Lower leg skin (tissue), 4 donors: ENCODE results near the gene TMEM222. TPM values are rescaled to one million over a fixed set of nuclear protein-coding genes. Genes with fewer than 3 reads are reported as not detected.

Source experiments
- DNase-seq, 2 donors: peaks; one replicate each; pipeline ENCODE4 v3.0.0-alpha.2; 2019; ENCODE audit warnings: low spot score in 2 of 2
- H3K4me3 ChIP-seq: fragments of 200-600 bp; sonication (generic); 2 replicates; pipeline ENCODE4 v1.5.1; 2017; ENCODE audit warnings: mild to moderate bottlenecking, low read depth; ENCODE audit not compliant: poor library complexity, severe bottlenecking
- CTCF ChIP-seq, 3 donors: fragments of 450-650 bp; IDR thresholded peaks; one replicate each; pipeline ENCODE4 v1.5.1; 2016; ENCODE audit warnings: antibody characterized with exemption in 3 of 3, mild to moderate bottlenecking in 3 of 3, moderate library complexity in 2 of 3
- POLR2A ChIP-seq, 2 donors: fragments of 450-650 bp; IDR thresholded peaks; one replicate each; pipeline ENCODE4 v1.6.1; 2016 to 2017; ENCODE audit warnings: antibody characterized with exemption in 2 of 2, mild to moderate bottlenecking in 1 of 2, moderate library complexity in 1 of 2
- WGBS, 2 donors: methylation state at CpG; one replicate each; pipeline ENCODE4 v1.1.5; 2018; 5-methylcytosine and 5-hydroxymethylcytosine counted together
- intact Hi-C: fragments of 100-400 bp; cut with DNase I; formaldehyde crosslinking; loops from one replicate; pipeline ENCODE4 v1.15.0; 2023; ENCODE audit warnings: low total_unique reads
- total RNA-seq, 4 donors: library from RNA; depleted of rRNA; stranded (reverse); fragments of >200 nt; gene quantifications; one replicate each; pipeline ENCODE4 v1.1.0, GENCODE V29; 2016

TMEM222 gene
- total RNA-seq, 4 donors from 2014 or later, result 24.3 to 35.2 (median 28.7) TPM

GRCh38 chr1:27379564-27380122, 57.7 kb downstream of the TMEM222 start:
- intact Hi-C loops, result loop anchor here (10.0 kb wide), 1 partner anchor 45 kb away; no protein-coding TSS in a partner anchor
- no peak overlapping the region for H3K4me3 ChIP-seq
- TF ChIP-seq CTCF (IDR thresholded peaks at IDR 0.05), result no peak
- TF ChIP-seq POLR2A (IDR thresholded peaks at IDR 0.05), result no peak
- WGBS, 2 donors, result 54 to 65% methylated on average over 9 to 11 of the region's 11 CpGs
- no peak for DNase-seq

- no peak overlapping the region for H3K4me3 ChIP-seq
- no peak for TF ChIP-seq POLR2A (IDR thresholded peaks at IDR 0.05)
- TF ChIP-seq CTCF (IDR thresholded peaks at IDR 0.05), result no peak
- 83% methylated on average over 1 of the region's 4 CpGs; no CpG with 5 or more reads in 1 of the 2 donors for WGBS, 2 donors
- intact Hi-C loops, result loop anchor here (10.0 kb wide), 1 partner anchor 45 kb away; no protein-coding TSS in a partner anchor
- no peak for DNase-seq
Observed at GRCh38 chr1:27380224-27380623, 58.3 kb downstream of the TMEM222 start.

GRCh38 chr1:27380766-27381733, 59.1 kb downstream of the TMEM222 start:
- intact Hi-C loops, result loop anchor here (10.0 kb wide), 1 partner anchor 46 kb away; no protein-coding TSS in a partner anchor
- no peak for DNase-seq
- 53 to 57% methylated on average over 12 of the region's 12 CpGs for WGBS, 2 donors
- H3K4me3 ChIP-seq, result no peak overlapping the region
- no peak for TF ChIP-seq CTCF (IDR thresholded peaks at IDR 0.05)
- no peak for TF ChIP-seq POLR2A (IDR thresholded peaks at IDR 0.05)

- no peak overlapping the region for H3K4me3 ChIP-seq
- TF ChIP-seq POLR2A (IDR thresholded peaks at IDR 0.05) (no peak), CTCF (IDR thresholded peaks at IDR 0.05) (no peak)
- no peak for DNase-seq
- WGBS, 2 donors, result 67 to 71% methylated on average over 17 to 18 of the region's 18 CpGs
- intact Hi-C loops, result loop anchor here (10.0 kb wide), 1 partner anchor 47 kb away; no protein-coding TSS in a partner anchor
Observed at GRCh38 chr1:27381969-27382762, 60.2 kb downstream of the TMEM222 start.

GRCh38 chr1:27383039-27383605, 61.2 kb downstream of the TMEM222 start, which contains the start of gene CD164L2:
Gene CD164L2 (minus strand): TSS chr1:27383333. CDS start chr1:27383239, 94 bp downstream.
- no peak for TF ChIP-seq POLR2A (IDR thresholded peaks at IDR 0.05)
- no peak for TF ChIP-seq CTCF (IDR thresholded peaks at IDR 0.05)
- intact Hi-C loops, result loop anchor here (10.0 kb wide), 1 partner anchor 48 kb away; no protein-coding TSS in a partner anchor
- peak in 1 of 2 donors; percentile 47 for DNase-seq
- 14 to 18% methylated on average over 19 to 33 of the region's 43 CpGs for WGBS, 2 donors
- peak within 1 kb of the TSS; percentile 12 for H3K4me3 ChIP-seq
